ENCODE data around the gene PEG3. TPM values are rescaled to one million over a fixed set of nuclear protein-coding genes. Genes with fewer than 3 reads are reported as not detected.

The PEG3 gene
- total and polyA plus RNA-seq, 2 experiments from 2014 or later = not detected

DNA sequence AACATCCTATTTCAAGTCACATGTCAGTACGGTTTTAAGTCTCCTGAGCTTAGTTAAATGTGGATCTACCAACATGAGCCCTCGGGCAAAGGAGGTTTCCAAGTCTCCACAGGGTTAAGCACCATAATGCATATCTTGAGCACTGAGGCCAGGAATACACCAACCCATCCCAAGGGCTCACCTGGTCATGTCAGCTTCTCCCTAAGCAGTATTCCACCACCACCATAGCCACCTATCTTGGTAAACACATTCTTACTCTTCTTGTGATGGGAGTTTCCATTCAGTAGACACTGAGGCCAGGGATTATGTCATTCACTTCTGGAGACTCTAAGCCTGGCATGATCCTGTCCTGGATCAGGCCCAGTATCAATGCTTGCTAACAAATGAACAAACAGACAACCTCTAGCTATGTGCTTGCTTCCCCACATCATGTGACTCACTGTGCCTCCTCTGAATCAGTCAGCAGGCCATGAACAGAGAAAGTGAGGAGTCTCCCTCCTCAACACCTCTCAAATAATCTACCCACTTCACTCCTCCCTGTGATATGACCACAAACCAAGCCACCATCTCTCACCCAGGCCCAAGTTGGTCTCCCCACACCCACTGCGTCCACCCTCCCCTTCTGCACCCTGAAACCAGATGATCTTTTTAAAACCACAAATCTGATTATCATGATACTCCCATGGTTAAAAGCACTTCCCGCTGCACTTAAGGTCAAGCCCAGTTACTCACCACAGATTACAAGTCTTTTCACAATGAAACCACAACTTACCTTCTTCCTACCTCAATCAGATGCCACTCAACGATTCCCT, 5.8 kb downstream of the PEG3 start (continued):
- TF ChIP-seq ETS1 (IDR thresholded peaks at IDR 0.05) (no peak), REST (IDR thresholded peaks at IDR 0.05; ENCODE audit: unreplicated experiment) (no peak), POLR2AphosphoS5 (IDR thresholded peaks at IDR 0.05; ENCODE audit: low read depth) (no peak), CTCF (conservative IDR thresholded peaks at IDR 0.05; ENCODE audit: low read depth in 2 of 2) (no peak), ZNF331 (CRISPR knock-in tag; IDR thresholded peaks at IDR 0.05; ENCODE audit: low read depth) (no peak), ZNF114 (CRISPR knock-in tag; IDR thresholded peaks at IDR 0.05) (no peak)

DNA sequence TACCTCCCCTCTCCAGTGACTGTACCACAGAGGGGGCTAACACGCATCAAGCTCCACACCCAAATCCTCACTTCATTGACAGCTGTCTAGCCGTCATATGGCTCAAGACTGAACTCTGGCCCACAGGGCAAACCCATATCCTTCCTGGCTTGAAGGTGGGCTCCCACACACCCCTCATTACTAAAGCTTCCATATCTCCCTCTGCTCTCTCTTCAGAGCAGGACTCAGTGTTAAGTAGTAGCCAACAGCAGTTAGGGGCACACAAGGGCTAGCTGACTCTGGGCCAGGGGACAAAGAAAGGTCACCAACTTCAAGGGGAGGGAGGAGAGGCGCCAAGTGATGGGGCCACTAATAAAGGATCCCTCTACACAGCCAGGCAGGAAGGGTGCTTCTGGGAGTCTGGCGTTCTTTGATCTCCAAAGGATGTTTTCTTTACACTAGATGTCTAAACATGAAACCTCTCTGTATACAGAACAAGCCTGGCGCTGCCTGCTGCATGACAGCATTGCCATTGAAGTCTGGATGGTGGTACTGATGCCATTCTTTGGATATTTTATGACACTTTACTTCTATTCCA, 8.1 kb downstream of the PEG3 start:
- peaks cover 3% of the 10 kb centered on the region; the same call in 1 of the 2 replicates for H3K36me3 ChIP-seq (ENCODE audit: insufficient read depth)
- Mint-ChIP-seq H3K4me1 (no peaks in the 10 kb centered on the region), H3K36me3 (ENCODE audit: low read depth) (peaks cover 46% of the 10 kb centered on the region), H3K9me3 (peaks cover 100% of the 10 kb centered on the region), H3K27ac (no peak overlapping the region), H3K4me3 (no peak overlapping the region), H3K27me3 (ENCODE audit: insufficient read depth, low read depth, poor library complexity) (peaks cover 6% of the 10 kb centered on the region)
- H3K79me2 ChIP-seq (replicated peaks; ENCODE audit: insufficient read depth) = no peaks in the 10 kb centered on the region
- no peaks in the 10 kb centered on the region for H3F3A ChIP-seq (replicated peaks; ENCODE audit: low read depth)
- no peak overlapping the region for H3K27ac ChIP-seq (ENCODE audit: low read depth)
- no peak overlapping the region for H2AFZ ChIP-seq
- H3K9me2 ChIP-seq (ENCODE audit: insufficient read depth) = no peaks in the 10 kb centered on the region
- ATAC-seq (no peak), DNase-seq (ENCODE audit: low spot score) (no peak)
- H3K4me3 ChIP-seq = no peak overlapping the region
- no peaks in the 10 kb centered on the region for H3K27me3 ChIP-seq (ENCODE audit: insufficient read depth)
- H3K4me2 ChIP-seq = no peak overlapping the region
- no peaks in the 10 kb centered on the region for H3K4me1 ChIP-seq (ENCODE audit: insufficient read depth)
- no peaks in the 10 kb centered on the region for H4K20me1 ChIP-seq (replicated peaks; ENCODE audit: insufficient read depth)
- no peak for TF ChIP-seq EZH2phosphoT487 (IDR thresholded peaks at IDR 0.05; ENCODE audit: unreplicated experiment)
- TF ChIP-seq ZNF114 (CRISPR knock-in tag; IDR thresholded peaks at IDR 0.05) = no peak
- no peak for TF ChIP-seq JUNB (IDR thresholded peaks at IDR 0.05; ENCODE audit: unreplicated experiment)
- TF ChIP-seq ZNF331 (CRISPR knock-in tag; IDR thresholded peaks at IDR 0.05; ENCODE audit: low read depth) = no peak
- no peak for TF ChIP-seq POLR2AphosphoS5 (IDR thresholded peaks at IDR 0.05; ENCODE audit: low read depth)
- TF ChIP-seq EZH2 (IDR thresholded peaks at IDR 0.05; ENCODE audit: low read depth, unreplicated experiment) = no peak
- no peak for TF ChIP-seq ETS1 (IDR thresholded peaks at IDR 0.05)
- no peak for TF ChIP-seq REST (IDR thresholded peaks at IDR 0.05; ENCODE audit: unreplicated experiment)
